B cell (primary cell): Measurements from ENCODE around the gene QRICH1. TPM values are rescaled to one million over a fixed set of nuclear protein-coding genes. Genes with fewer than 3 reads are reported as not detected.
A peak's percentile ranks its signal among the peaks of the same experiment; 100 is the strongest.

Source experiments
- ATAC-seq: fragments of 200-7000 bp; cut with Tn5 transposase; one replicate; pipeline ENCODE4 v1.10.0; 2021; ENCODE audit warnings: low read depth, mild to moderate bottlenecking, moderate number of reproducible peaks, moderate library complexity
- CTCF ChIA-PET: fragments of 350-600 bp; sonication (Branson Sonifier 250); formaldehyde crosslinking; loops from one replicate; lab custom pipeline; 2021; ENCODE audit warnings: antibody characterized with exemption, inconsistent platforms; lab: Charles Lee
- POLR2A ChIA-PET: fragments of 350-600 bp; sonication (Branson Sonifier 250); formaldehyde crosslinking; loops from one replicate; lab custom pipeline; 2021; ENCODE audit warnings: antibody characterized with exemption; lab: Charles Lee
- DNase-seq: peaks from one replicate; pipeline ENCODE4 v3.0.0; 2013
- H2AFZ ChIP-seq: 2 replicates; pipeline ENCODE4 v1.6.1; 2012; ENCODE audit warnings: mild to moderate bottlenecking, low read depth, low read length; ENCODE audit not compliant: insufficient read depth, poor library complexity, severe bottlenecking
- H3K27ac ChIP-seq, 2 donors: 1 replicate in 1 of 2; 2 replicates in 1 of 2; pipeline ENCODE4 v1.5.1; 2012 to 2013; ENCODE audit warnings: low read length in 2 of 2, mild to moderate bottlenecking in 2 of 2, moderate library complexity in 1 of 2
- H3K27me3 ChIP-seq, 4 experiments: fragments of 200-600 bp in 1 of 4; sonication (generic) in 1 of 4; replicated peaks in 1 of 4; 1 replicate in 2 of 4; 2 replicates in 2 of 4; pipeline versions ENCODE4 v1.6.1 to v1.7.0; 2013 to 2016; ENCODE audit warnings: low read length in 3 of 4, mild to moderate bottlenecking in 2 of 4, mixed read lengths in 1 of 4, moderate library complexity in 1 of 4; ENCODE audit not compliant: insufficient read depth in 4 of 4, control insufficient read depth in 3 of 4; ENCODE audit errors: control extremely low read depth in 1 of 4
- H3K36me3 ChIP-seq, 2 experiments: replicated peaks in 1 of 2; 1 replicate in 1 of 2; 2 replicates in 1 of 2; pipeline versions ENCODE4 v1.6.1 to v1.7.1; 2013; ENCODE audit warnings: low read length in 1 of 2; ENCODE audit not compliant: insufficient read depth in 2 of 2, control insufficient read depth in 1 of 2; ENCODE audit errors: control extremely low read depth in 1 of 2, extremely low read depth in 1 of 2
- H3K4me1 ChIP-seq, 2 donors: fragments of 200-600 bp in 1 of 2; sonication (generic) in 1 of 2; 1 replicate in 1 of 2; 2 replicates in 1 of 2; pipeline versions ENCODE4 v1.5.1 to v1.6.1; 2013 to 2017; ENCODE audit warnings: low read length in 2 of 2; ENCODE audit not compliant: control insufficient read depth in 2 of 2, insufficient read depth in 2 of 2
- H3K4me2 ChIP-seq: replicated peaks from 2 replicates; pipeline ENCODE3; 2012; ENCODE audit warnings: mild to moderate bottlenecking, low read depth, low read length; ENCODE audit not compliant: poor library complexity, severe bottlenecking
- H3K4me3 ChIP-seq, 5 experiments: fragments of 200-600 bp in 1 of 5; sonication (generic) in 1 of 5; 1 replicate in 3 of 5; 2 replicates in 2 of 5; pipeline versions ENCODE4 v1.5.1 to v1.7.0; 2011 to 2016; ENCODE audit warnings: low read length in 4 of 5, mild to moderate bottlenecking in 4 of 5, low read depth in 2 of 5, control low read depth in 1 of 5, moderate library complexity in 1 of 5; ENCODE audit not compliant: insufficient read depth in 1 of 5; ENCODE audit errors: control extremely low read depth in 1 of 5, extremely low read depth in 1 of 5
- H3K79me2 ChIP-seq: fragments of 200-600 bp; sonication (generic); one replicate; pipeline ENCODE4 v1.6.0; 2016; ENCODE audit warnings: low read length; ENCODE audit not compliant: control insufficient read depth, insufficient read depth
- H3K9ac ChIP-seq: fragments of 200-600 bp; sonication (generic); 2 replicates; pipeline ENCODE4 v1.6.1; 2017; ENCODE audit warnings: mild to moderate bottlenecking, low read length, moderate library complexity
- H3K9me3 ChIP-seq, 3 donors: one replicate each; pipeline versions ENCODE4 v1.6.1 to v1.7.1; 2013; ENCODE audit warnings: low read length in 2 of 3; ENCODE audit not compliant: control insufficient read depth in 2 of 3, insufficient read depth in 1 of 3; ENCODE audit errors: control extremely low read depth in 1 of 3
- H4K20me1 ChIP-seq: 2 replicates; pipeline ENCODE4 v1.6.0; 2012; ENCODE audit warnings: mild to moderate bottlenecking, low read length; ENCODE audit not compliant: insufficient read depth, control insufficient read depth, poor library complexity, severe bottlenecking
- H3K27ac Mint-ChIP-seq: one replicate; pipeline ENCODE4 v1.8.0; 2021; ENCODE audit warnings: mixed read lengths
- H3K27me3 Mint-ChIP-seq: one replicate; pipeline ENCODE4 v1.8.0; 2021; ENCODE audit warnings: mixed read lengths
- H3K4me1 Mint-ChIP-seq: one replicate; pipeline ENCODE4 v1.8.0; 2021; ENCODE audit warnings: mixed read lengths
- H3K4me3 Mint-ChIP-seq: one replicate; pipeline ENCODE4 v1.8.0; 2021; ENCODE audit warnings: mixed read lengths
- H3K9me3 Mint-ChIP-seq: one replicate; pipeline ENCODE4 v1.8.0; 2022; ENCODE audit warnings: mixed read lengths; ENCODE audit not compliant: insufficient read depth
- CTCF ChIP-seq: fragments of 200-600 bp; IDR thresholded peaks from one replicate; pipeline ENCODE4 v1.8.0; 2022; ENCODE audit warnings: antibody characterized with exemption, mild to moderate bottlenecking
- EZH2 ChIP-seq: IDR thresholded peaks from 2 replicates; pipeline ENCODE4 v1.6.1; 2012; ENCODE audit warnings: borderline replicate concordance, low read depth, mild to moderate bottlenecking, moderate library complexity, low read length; ENCODE audit not compliant: insufficient read depth, poor library complexity, severe bottlenecking
- WGBS: methylation state at CpG from one replicate; pipeline ENCODE4 v1.1.5; 2013; ENCODE audit warnings: missing lambda C conversion rate; ENCODE audit not compliant: insufficient coverage; 5-methylcytosine and 5-hydroxymethylcytosine counted together
- intact Hi-C: fragments of 100-400 bp; cut with micrococcal nuclease; formaldehyde crosslinking; loops from one replicate; pipeline ENCODE4 v1.10.0; 2022
- polyA plus RNA-seq: library from polyadenylated mRNA; depleted of rRNA; stranded (reverse); fragments of >200 nt; gene quantifications from 2 replicates; pipeline ENCODE4 v1.2.3, GENCODE V29; 2012
- total RNA-seq, 2 donors: library from RNA; stranded (reverse); fragments of 120-200 nt in 1 of 2; gene quantifications; 1 replicate in 1 of 2; 2 replicates in 1 of 2; pipeline versions ENCODE4 v1.2.3 to v1.2.4, GENCODE V29; 2013 to 2022

The QRICH1 gene
- total and polyA plus RNA-seq, 2 donors (not counting 1 experiment from before 2014, with no cell fraction given) = 179 to 187 TPM

GRCh38 chr3:49026536-49026935 is 67.3 kb downstream of the QRICH1 start:
- WGBS = 80% methylated on average over 3 of the region's 3 CpGs
- H3K27ac ChIP-seq = no peak overlapping the region
- peak overlapping the region; percentile 92 for H3K27ac Mint-ChIP-seq
- TF ChIP-seq EZH2 = no peak
- no peak for TF ChIP-seq CTCF
- no peaks in the 10 kb centered on the region for H3K27me3 ChIP-seq
- no peak for DNase-seq
- no peaks in the 10 kb centered on the region for H4K20me1 ChIP-seq
- ATAC-seq = no peak
- H3K36me3 ChIP-seq = peaks cover 2 to 50% of the 10 kb centered on the region in 2 experiments
- peaks cover 59% of the 10 kb centered on the region for H3K4me1 Mint-ChIP-seq
- H3K9me3 ChIP-seq = no peaks in the 10 kb centered on the region
- peak overlapping the region; percentile 12 for H3K4me3 Mint-ChIP-seq
- no peaks in the 10 kb centered on the region for H3K9me3 Mint-ChIP-seq
- intact Hi-C loops = loop anchor here (5.0 to 10.0 kb wide), 3 partner anchors 312 to 784 kb away; partner anchors contain the start of genes IP6K2, USP4 and ZNF589
- ChIA-PET POLR2A (interaction anchor here (0.5 to 1.7 kb wide), 3 partner anchors 9 to 19 kb away, joined by 3 to 7 read pairs (median 4); partner anchors contain the start of genes DALRD3 and WDR6), CTCF (interaction anchor here (4.3 kb wide), 1 partner anchor 38 kb away, joined by 21 read pairs; the partner anchor contains the start of gene P4HTM)
- H3K27me3 Mint-ChIP-seq = no peaks in the 10 kb centered on the region
- H3K4me2 ChIP-seq = no peak overlapping the region
- H3K79me2 ChIP-seq = peaks cover 43% of the 10 kb centered on the region
- H3K4me1 ChIP-seq = peaks cover 23 to 51% of the 10 kb centered on the region in 2 donors
- H3K4me3 ChIP-seq = no peak overlapping the region
- H2AFZ ChIP-seq = no peak overlapping the region
- no peak overlapping the region for H3K9ac ChIP-seq

- H3K36me3 ChIP-seq = peaks cover 0 to 45% of the 10 kb centered on the region in 2 experiments
- H4K20me1 ChIP-seq = no peaks in the 10 kb centered on the region
- 100% methylated on average over 4 of the region's 8 CpGs for WGBS
- intact Hi-C loops = loop anchor here (5.0 to 10.0 kb wide), 3 partner anchors 311 to 784 kb away; partner anchors contain the start of genes IP6K2, USP4 and ZNF589
- no peak overlapping the region for H3K9ac ChIP-seq
- ChIA-PET POLR2A (interaction anchor here (0.5 to 1.8 kb wide), 5 partner anchors 8 to 68 kb away, joined by 3 to 7 read pairs (median 4); partner anchors contain the start of genes DALRD3, QRICH1 and WDR6), CTCF (interaction anchor here (4.3 kb wide), 1 partner anchor 38 kb away, joined by 21 read pairs; the partner anchor contains the start of gene P4HTM)
- peaks cover 44% of the 10 kb centered on the region for H3K79me2 ChIP-seq
- H3K4me1 ChIP-seq = peaks cover 23 to 51% of the 10 kb centered on the region in 2 donors
- H3K4me2 ChIP-seq = peak overlapping the region; percentile 27
- ATAC-seq (no peak), DNase-seq (no peak)
- Mint-ChIP-seq H3K4me3 (peak overlapping the region; percentile 54), H3K4me1 (peaks cover 62% of the 10 kb centered on the region), H3K9me3 (no peaks in the 10 kb centered on the region), H3K27me3 (no peaks in the 10 kb centered on the region), H3K27ac (peak overlapping the region; percentile 92)
- H3K4me3 ChIP-seq = no peak overlapping the region
- H3K27me3 ChIP-seq = no peaks in the 10 kb centered on the region
- H3K9me3 ChIP-seq = no peaks in the 10 kb centered on the region
- TF ChIP-seq EZH2 = no peak
- no peak for TF ChIP-seq CTCF
- H2AFZ ChIP-seq = no peak overlapping the region
- H3K27ac ChIP-seq = no peak overlapping the region
Observed at GRCh38 chr3:49025793-49026520, 67.9 kb downstream of the QRICH1 start.
